ENCODE results near the gene PRPH2. TPM values are rescaled to one million over a fixed set of nuclear protein-coding genes. Genes with fewer than 3 reads are reported as not detected.

PRPH2 gene
- total and polyA plus RNA-seq, 2 donors (not counting 3 experiments of a cell fraction or from before 2014, with no cell fraction given), result 0.40 to 0.46 TPM

DNA sequence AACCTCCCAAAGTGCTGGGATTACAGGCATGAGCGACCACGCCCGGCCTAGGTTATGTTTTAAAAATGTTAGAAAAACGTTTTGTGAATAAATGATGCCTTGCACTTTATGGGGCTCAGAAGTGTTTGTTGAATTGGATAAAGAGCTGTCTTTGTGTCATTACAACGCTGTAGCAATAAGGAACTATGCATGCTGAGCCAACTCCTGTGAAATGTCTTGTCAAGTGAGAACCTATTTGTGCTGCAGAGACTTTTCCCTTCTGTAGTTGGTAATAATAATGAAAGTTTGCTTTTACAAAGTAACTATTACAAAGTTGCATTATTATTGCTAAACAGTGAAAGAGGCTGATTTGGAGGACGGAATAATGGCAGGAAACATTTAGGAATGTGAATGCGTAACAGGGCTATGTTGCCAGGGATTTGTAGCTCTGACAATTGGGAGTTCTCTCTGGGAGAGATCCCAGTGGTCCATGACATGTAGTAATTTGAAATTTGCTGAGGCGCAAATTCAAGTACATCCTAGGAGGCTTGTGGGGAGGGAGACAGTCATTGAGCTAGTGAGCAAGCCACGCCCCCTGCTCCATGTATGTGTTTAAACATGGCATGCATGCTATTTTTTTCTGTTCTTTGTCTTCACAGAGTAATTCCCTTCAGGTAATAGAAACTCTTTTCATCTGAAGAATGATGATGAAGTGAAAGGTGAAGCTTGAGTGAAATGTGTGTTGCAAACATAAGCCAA is 42.7 kb upstream of the PRPH2 start:
- Histone ChIP-seq H3K79me2 (ENCODE audit: control insufficient read depth, insufficient read depth, low read length) (no peaks in the 10 kb centered on the region), H3K9ac (replicated peaks; ENCODE audit: extremely low read depth, insufficient read depth, low read length) (no peak overlapping the region), H3K27ac (ENCODE audit: insufficient read depth, low read depth, low read length) (no peak overlapping the region), H3K9me1 (replicated peaks; ENCODE audit: control insufficient read depth, extremely low read depth, insufficient read depth, low read length) (no peaks in the 10 kb centered on the region), H2AFZ (ENCODE audit: low read depth, low read length) (no peak overlapping the region), H4K20me1 (replicated peaks; ENCODE audit: control insufficient read depth, extremely low read depth, insufficient read depth, low read length) (no peaks in the 10 kb centered on the region), H3K4me2 (ENCODE audit: insufficient read depth, low read length) (no peak overlapping the region), H3K9me3 (replicated peaks; ENCODE audit: control insufficient read depth, insufficient read depth, low read length) (no peaks in the 10 kb centered on the region), H3K4me1 (ENCODE audit: control insufficient read depth, extremely low read depth, insufficient read depth, low read length) (peaks cover 13% of the 10 kb centered on the region), H3K4me3 (replicated peaks in 1 of 3; ENCODE audit: insufficient read depth in 1 of 3, low read depth in 1 of 3, low read length in 3 of 3) (no peak overlapping the region), H3K36me3 (ENCODE audit: control insufficient read depth in 2 of 2, extremely low read depth in 1 of 2, insufficient read depth in 2 of 2, low read length in 2 of 2) (no peaks in the 10 kb centered on the region), H3K27me3 (ENCODE audit: control insufficient read depth in 2 of 2, insufficient read depth in 2 of 2, low read length in 2 of 2) (no peaks in the 10 kb centered on the region)
- CTCF ChIA-PET, result interaction anchor here (1.0 to 1.2 kb wide), 2 partner anchors 11 to 17 kb away, joined by 3 to 4 read pairs; no protein-coding TSS in a partner anchor
- intact Hi-C loops (cut with micrococcal nuclease) (no loop called here), dilution Hi-C loops (cut with MboI; ENCODE audit: extremely low pct_ligation_motif_present, low sequenced_read_pairs) (no loop called here)
- POLR2A ChIA-PET, result interaction anchor here (1.1 kb wide), 1 partner anchor 17 kb away, joined by 3 read pairs; the partner anchor contains the start of gene BICRAL
- FAIRE-seq (no peak), DNase-seq (ENCODE audit: low read depth, low spot score) (no peak)
- TF ChIP-seq POLR2A (IDR thresholded peaks at IDR 0.05; ENCODE audit: low read depth, low read length) (no peak), GATA2 (IDR thresholded peaks at IDR 0.05; ENCODE audit: insufficient read depth, insufficient read length, low read depth, low read length) (no peak), EZH2 (IDR thresholded peaks at IDR 0.05; ENCODE audit: borderline replicate concordance, low read depth, low read length, severe bottlenecking) (no peak), CTCF (IDR thresholded peaks at IDR 0.05; ENCODE audit: extremely low read depth in 1 of 2, insufficient read depth in 1 of 2, low read depth in 1 of 2, low read length in 2 of 2) (no peak), MAX (IDR thresholded peaks at IDR 0.05; ENCODE audit: insufficient read depth, insufficient read length) (no peak), MYC (IDR thresholded peaks at IDR 0.05; ENCODE audit: low read depth, low read length) (no peak), FOS (IDR thresholded peaks at IDR 0.05; ENCODE audit: borderline replicate concordance, insufficient read depth, low read length) (no peak), POLR2AphosphoS5 (IDR thresholded peaks at IDR 0.05; ENCODE audit: insufficient read depth, low read depth, low read length) (no peak), JUN (IDR thresholded peaks at IDR 0.05; ENCODE audit: borderline replicate concordance, insufficient read depth, insufficient read length, low read depth) (no peak)
- no TSS peak for BruUV-seq (replicated peaks)

Measured in endothelial cell of umbilical vein (primary cell).